GM12874 (cell line): ENCODE data around the gene SECISBP2L.

ENCODE experiments used
- CTCF ChIP-seq: IDR thresholded peaks from 2 replicates; pipeline ENCODE4 v1.5.1; 2011; ENCODE audit warnings: low read depth, mild to moderate bottlenecking, control low read depth, low read length, moderate library complexity; ENCODE audit not compliant: insufficient read depth

Gene SECISBP2L

GRCh38 chr15:48981941-48982340, 64.3 kb downstream of the SECISBP2L start:
- TF ChIP-seq CTCF, result no peak

- TF ChIP-seq CTCF, result no peak
These were observed 67.6 kb downstream of the SECISBP2L start for GRCh38 chr15:48978638-48979037.

- no peak for TF ChIP-seq CTCF
These were observed 69.7 kb downstream of the SECISBP2L start for GRCh38 chr15:48976444-48977088.

- peak; percentile 91 for TF ChIP-seq CTCF
These were observed 70.5 kb downstream of the SECISBP2L start for GRCh38 chr15:48975472-48976419.

- no peak for TF ChIP-seq CTCF
These were observed 71.4 kb downstream of the SECISBP2L start for GRCh38 chr15:48974882-48975281.

- TF ChIP-seq CTCF, result no peak
These were observed 73.3 kb downstream of the SECISBP2L start for GRCh38 chr15:48972750-48973503.

GRCh38 chr15:48968066-48968465, 78.2 kb downstream of the SECISBP2L start:
- TF ChIP-seq CTCF, result no peak
